Measurements from ENCODE around the gene PPARG.

Gene PPARG

GRCh38 chr3:12279591-12280326, 9.1 kb upstream of the PPARG start:
- Histone ChIP-seq H4K20me1 (ENCODE audit: insufficient read depth, low read length) (no peaks in the 10 kb centered on the region), H3K9ac (ENCODE audit: low read length) (no peak overlapping the region), H2AFZ (ENCODE audit: low read length) (no peak overlapping the region), H3K4me3 (ENCODE audit: low read length) (no peak overlapping the region), H3K9me3 (replicated peaks; ENCODE audit: insufficient read depth, low read length) (no peaks in the 10 kb centered on the region), H3K27me3 (replicated peaks; ENCODE audit: insufficient read depth, low read length) (no peaks in the 10 kb centered on the region), H3F3A (ENCODE audit: insufficient read depth, low read length) (no peaks in the 10 kb centered on the region), H3K9me2 (replicated peaks; ENCODE audit: insufficient read depth, low read length) (no peaks in the 10 kb centered on the region), H3K4me1 (ENCODE audit: low read length) (no peaks in the 10 kb centered on the region), H3K27ac (ENCODE audit: low read length) (no peak overlapping the region), H3K79me2 (ENCODE audit: low read length) (no peaks in the 10 kb centered on the region), H3K36me3 (replicated peaks; ENCODE audit: insufficient read depth, low read length) (no peaks in the 10 kb centered on the region), H3K4me2 (ENCODE audit: low read depth, low read length) (no peak overlapping the region)
- no peak for TF ChIP-seq EZH2 (optimal IDR thresholded peaks at IDR 0.05; ENCODE audit: low read depth, low read length)
- TF ChIP-seq CTCF (IDR thresholded peaks at IDR 0.05; ENCODE audit: low read length): no peak
- no peak for TF ChIP-seq EZH2phosphoT487 (IDR thresholded peaks at IDR 0.05; ENCODE audit: low read length)
- no peak for DNase-seq

- no peaks in the 10 kb centered on the region for H3K79me2 ChIP-seq (ENCODE audit: low read length)
- no peak for TF ChIP-seq EZH2 (optimal IDR thresholded peaks at IDR 0.05; ENCODE audit: low read depth, low read length)
- TF ChIP-seq EZH2phosphoT487 (IDR thresholded peaks at IDR 0.05; ENCODE audit: low read length): no peak
- TF ChIP-seq CTCF (IDR thresholded peaks at IDR 0.05; ENCODE audit: low read length): no peak
- H3K4me1 ChIP-seq (ENCODE audit: low read length): no peaks in the 10 kb centered on the region
- H2AFZ ChIP-seq (ENCODE audit: low read length): no peak overlapping the region
- no peaks in the 10 kb centered on the region for H3K27me3 ChIP-seq (replicated peaks; ENCODE audit: insufficient read depth, low read length)
- H3K4me2 ChIP-seq (ENCODE audit: low read depth, low read length): no peak overlapping the region
- no peaks in the 10 kb centered on the region for H3F3A ChIP-seq (ENCODE audit: insufficient read depth, low read length)
- H3K9me3 ChIP-seq (replicated peaks; ENCODE audit: insufficient read depth, low read length): no peaks in the 10 kb centered on the region
- H3K9me2 ChIP-seq (replicated peaks; ENCODE audit: insufficient read depth, low read length): no peaks in the 10 kb centered on the region
- no peaks in the 10 kb centered on the region for H4K20me1 ChIP-seq (ENCODE audit: insufficient read depth, low read length)
- no peak overlapping the region for H3K9ac ChIP-seq (ENCODE audit: low read length)
- H3K4me3 ChIP-seq (ENCODE audit: low read length): no peak overlapping the region
- H3K36me3 ChIP-seq (replicated peaks; ENCODE audit: insufficient read depth, low read length): no peaks in the 10 kb centered on the region
- DNase-seq: no peak
- no peak overlapping the region for H3K27ac ChIP-seq (ENCODE audit: low read length)
These were observed 8.5 kb upstream of the PPARG start for GRCh38 chr3:12280357-12280806.

GRCh38 chr3:12284591-12284990, 4.3 kb upstream of the PPARG start:
- no peaks in the 10 kb centered on the region for H3K9me3 ChIP-seq (replicated peaks; ENCODE audit: insufficient read depth, low read length)
- no peak overlapping the region for H3K4me2 ChIP-seq (ENCODE audit: low read depth, low read length)
- no peak for DNase-seq
- no peak overlapping the region for H3K9ac ChIP-seq (ENCODE audit: low read length)
- no peaks in the 10 kb centered on the region for H3K4me1 ChIP-seq (ENCODE audit: low read length)
- H3F3A ChIP-seq (ENCODE audit: insufficient read depth, low read length): no peaks in the 10 kb centered on the region
- H3K4me3 ChIP-seq (ENCODE audit: low read length): no peak overlapping the region
- no peaks in the 10 kb centered on the region for H3K79me2 ChIP-seq (ENCODE audit: low read length)
- peaks cover 4% of the 10 kb centered on the region; the same call in 1 of the 2 replicates for H3K27me3 ChIP-seq (replicated peaks; ENCODE audit: insufficient read depth, low read length)
- TF ChIP-seq EZH2phosphoT487 (IDR thresholded peaks at IDR 0.05; ENCODE audit: low read length) (no peak), EZH2 (optimal IDR thresholded peaks at IDR 0.05; ENCODE audit: low read depth, low read length) (no peak), CTCF (IDR thresholded peaks at IDR 0.05; ENCODE audit: low read length) (no peak)
- no peak overlapping the region for H3K27ac ChIP-seq (ENCODE audit: low read length)
- H2AFZ ChIP-seq (ENCODE audit: low read length): no peak overlapping the region
- H3K36me3 ChIP-seq (replicated peaks; ENCODE audit: insufficient read depth, low read length): no peaks in the 10 kb centered on the region
- no peaks in the 10 kb centered on the region for H4K20me1 ChIP-seq (ENCODE audit: insufficient read depth, low read length)
- H3K9me2 ChIP-seq (replicated peaks; ENCODE audit: insufficient read depth, low read length): no peaks in the 10 kb centered on the region

Measured in MM.1S (cell line).